H1 (cell line): ENCODE data around the gene GRM8. TPM values are rescaled to one million over a fixed set of nuclear protein-coding genes. Genes with fewer than 3 reads are reported as not detected.

Experiments used
- CTCF ChIA-PET: fragments of 300-600 bp; sonication (Branson Sonifier 250); formaldehyde crosslinking; loops from one replicate; lab custom pipeline; 2021; ENCODE audit not compliant: partially characterized antibody; lab: Charles Lee
- POLR2A ChIA-PET: fragments of 300-600 bp; sonication (Branson Sonifier 250); formaldehyde crosslinking; loops from one replicate; lab custom pipeline; 2021; ENCODE audit warnings: inconsistent platforms; ENCODE audit not compliant: partially characterized antibody; lab: Charles Lee
- DNase-seq, 2 experiments: peaks; one replicate each; pipeline versions ENCODE4 v3.0.0 to v3.0.0-alpha.2; 2010 to 2022; ENCODE audit warnings: low spot score in 2 of 2, low read depth in 1 of 2, mixed read lengths in 1 of 2
- FAIRE-seq: peaks from 2 replicates; lab custom pipeline; 2011; peaks lifted over from hg19 to GRCh38; lab: Jason Lieb, UNC
- H2AFZ ChIP-seq: 2 replicates; pipeline ENCODE4 v1.8.1; 2012; ENCODE audit warnings: low read length, inconsistent platforms
- H2AK5ac ChIP-seq: 2 replicates; pipeline ENCODE4 v1.6.1; 2013; ENCODE audit warnings: low read depth, low read length
- H2BK120ac ChIP-seq: replicated peaks from 2 replicates; pipeline ENCODE3; 2013; ENCODE audit warnings: low read depth, low read length, inconsistent platforms
- H2BK12ac ChIP-seq: 2 replicates; pipeline ENCODE4 v1.6.1; 2013; ENCODE audit warnings: low read depth, low read length
- H2BK15ac ChIP-seq: 2 replicates; pipeline ENCODE4 v1.6.1; 2013; ENCODE audit warnings: low read length
- H2BK20ac ChIP-seq: 2 replicates; pipeline ENCODE4 v1.6.1; 2013; ENCODE audit warnings: low read length
- H2BK5ac ChIP-seq: 2 replicates; pipeline ENCODE4 v1.6.1; 2013; ENCODE audit warnings: low read depth, low read length
- H3K14ac ChIP-seq: 2 replicates; pipeline ENCODE4 v1.6.1; 2013; ENCODE audit warnings: inconsistent platforms; ENCODE audit not compliant: insufficient read length
- H3K18ac ChIP-seq: 2 replicates; pipeline ENCODE4 v1.6.1; 2013; ENCODE audit warnings: low read length; ENCODE audit errors: extremely low read depth
- H3K23ac ChIP-seq: 2 replicates; pipeline ENCODE4 v1.6.1; 2013; ENCODE audit warnings: inconsistent platforms; ENCODE audit not compliant: insufficient read length
- H3K23me2 ChIP-seq: 2 replicates; pipeline ENCODE4 v1.6.1; 2013; ENCODE audit warnings: low read depth, low read length
- H3K27ac ChIP-seq: 2 replicates; pipeline ENCODE4 v1.6.1; 2011; ENCODE audit warnings: low read depth, low read length, inconsistent platforms
- H3K27me3 ChIP-seq, 4 experiments: replicated peaks in 1 of 4; 1 replicate in 1 of 4; 2 replicates in 3 of 4; pipeline versions ENCODE4 v1.6.1 to v1.8.1; 2011 to 2013; ENCODE audit warnings: low read length in 3 of 4, mild to moderate bottlenecking in 3 of 4, inconsistent platforms in 2 of 4, mixed read lengths in 2 of 4, moderate library complexity in 1 of 4; ENCODE audit not compliant: control insufficient read depth in 3 of 4, insufficient read depth in 3 of 4; ENCODE audit errors: extremely low read depth in 1 of 4
- H3K36me3 ChIP-seq, 4 experiments: 2 replicates each; pipeline versions ENCODE4 v1.6.1 to v1.8.1; 2011 to 2013; ENCODE audit warnings: mild to moderate bottlenecking in 4 of 4, low read length in 3 of 4, moderate library complexity in 2 of 4, control low read depth in 1 of 4, inconsistent platforms in 1 of 4; ENCODE audit not compliant: insufficient read depth in 4 of 4, control insufficient read depth in 2 of 4
- H3K4ac ChIP-seq: replicated peaks from 2 replicates; pipeline ENCODE3; 2013; ENCODE audit warnings: low read length, low read depth, mixed read lengths, inconsistent platforms; ENCODE audit not compliant: insufficient read length
- H3K4me1 ChIP-seq, 4 experiments: replicated peaks in 1 of 4; 1 replicate in 1 of 4; 2 replicates in 3 of 4; pipeline versions ENCODE4 v1.6.1 to v1.8.1; 2011 to 2013; ENCODE audit warnings: low read length in 3 of 4, inconsistent platforms in 2 of 4, mixed read lengths in 1 of 4; ENCODE audit not compliant: insufficient read depth in 4 of 4, control insufficient read depth in 3 of 4
- H3K4me2 ChIP-seq, 2 experiments: 2 replicates each; pipeline versions ENCODE4 v1.6.1 to v1.8.1; 2011 to 2013; ENCODE audit warnings: low read depth in 2 of 2, low read length in 2 of 2, control low read depth in 1 of 2, inconsistent platforms in 1 of 2, mild to moderate bottlenecking in 1 of 2; ENCODE audit not compliant: insufficient read depth in 1 of 2
- H3K4me3 ChIP-seq, 4 experiments: fragments of 200-600, 300-600 bp in 1 of 4; sonication (generic), shearing (Covaris generic), sonication (Bioruptor Twin) in 1 of 4; 2 replicates each; pipeline versions ENCODE4 v1.5.1 to v1.8.1; 2011 to 2016; ENCODE audit warnings: low read length in 4 of 4, low read depth in 3 of 4, control low read depth in 2 of 4, inconsistent platforms in 2 of 4, mild to moderate bottlenecking in 2 of 4, mixed read lengths in 1 of 4, moderate library complexity in 1 of 4; ENCODE audit not compliant: insufficient read depth in 2 of 4; ENCODE audit errors: extremely low read depth in 1 of 4
- H3K56ac ChIP-seq: replicated peaks from 2 replicates; pipeline ENCODE3; 2013; ENCODE audit warnings: low read depth, mild to moderate bottlenecking, mixed read lengths, low read length, inconsistent platforms; ENCODE audit not compliant: insufficient read length
- H3K79me1 ChIP-seq: 2 replicates; pipeline ENCODE4 v1.6.1; 2013; ENCODE audit warnings: low read depth, low read length, control low read depth
- H3K79me2 ChIP-seq, 2 experiments: 2 replicates each; pipeline versions ENCODE4 v1.6.1 to v1.8.1; 2012 to 2013; ENCODE audit warnings: low read length in 2 of 2, mild to moderate bottlenecking in 2 of 2, inconsistent platforms in 1 of 2; ENCODE audit not compliant: insufficient read depth in 2 of 2, control insufficient read depth in 1 of 2
- H3K9ac ChIP-seq, 4 experiments: replicated peaks in 1 of 4; 1 replicate in 1 of 4; 2 replicates in 3 of 4; pipeline versions ENCODE4 v1.6.1 to v1.8.1; 2011 to 2013; ENCODE audit warnings: low read depth in 3 of 4, low read length in 3 of 4, control low read depth in 2 of 4, mild to moderate bottlenecking in 2 of 4, moderate library complexity in 2 of 4, inconsistent platforms in 1 of 4; ENCODE audit errors: extremely low read depth in 1 of 4
- H3K9me3 ChIP-seq, 2 experiments: 2 replicates each; pipeline versions ENCODE4 v1.6.1 to v1.8.1; 2012 to 2013; ENCODE audit warnings: mild to moderate bottlenecking in 2 of 2, moderate library complexity in 2 of 2, control low read depth in 1 of 2, inconsistent platforms in 1 of 2, low read depth in 1 of 2, low read length in 1 of 2, mixed read lengths in 1 of 2; ENCODE audit not compliant: insufficient read depth in 2 of 2
- H4K20me1 ChIP-seq, 2 experiments: replicated peaks in 1 of 2; 2 replicates each; pipeline versions ENCODE3 to v1.8.1; 2011 to 2013; ENCODE audit warnings: inconsistent platforms in 2 of 2, low read length in 2 of 2, mild to moderate bottlenecking in 1 of 2; ENCODE audit not compliant: insufficient read depth in 2 of 2, control insufficient read depth in 1 of 2
- H4K5ac ChIP-seq: 2 replicates; pipeline ENCODE4 v1.6.1; 2013; ENCODE audit warnings: low read length, low read depth, mixed read lengths, inconsistent platforms; ENCODE audit not compliant: insufficient read length
- H4K8ac ChIP-seq: 2 replicates; pipeline ENCODE4 v1.8.0; 2013; ENCODE audit warnings: mild to moderate bottlenecking, moderate library complexity, low read length, inconsistent platforms; ENCODE audit not compliant: insufficient read depth; ENCODE audit errors: extremely low read depth
- H4K91ac ChIP-seq: replicated peaks from 2 replicates; pipeline ENCODE3; 2013; ENCODE audit warnings: low read length, mixed read lengths, inconsistent platforms; ENCODE audit not compliant: insufficient read length
- ASH2L ChIP-seq: fragments of 200-600, 300-600 bp; sonication (generic); IDR thresholded peaks from one replicate; pipeline ENCODE4 v1.7.1; 2017; ENCODE audit warnings: low read length
- BRCA1 ChIP-seq: IDR thresholded peaks from 2 replicates; pipeline ENCODE4 v1.6.1; 2012; ENCODE audit warnings: low read depth, low read length, improper control_type of control experiment
- CHD1 ChIP-seq: IDR thresholded peaks from 2 replicates; pipeline ENCODE4 v1.6.1; 2012; ENCODE audit warnings: low read depth, low read length, improper control_type of control experiment
- CHD2 ChIP-seq: IDR thresholded peaks from 2 replicates; pipeline ENCODE4 v1.6.1; 2012; ENCODE audit warnings: low read length, improper control_type of control experiment
- EGR1 ChIP-seq: IDR thresholded peaks from 2 replicates; pipeline ENCODE4 v1.6.1; 2011; ENCODE audit warnings: low read depth, low read length, borderline replicate concordance
- FOSL1 ChIP-seq: IDR thresholded peaks from 2 replicates; pipeline ENCODE4 v1.6.1; 2011; ENCODE audit warnings: mild to moderate bottlenecking, low read depth, low read length, moderate library complexity; ENCODE audit not compliant: insufficient read depth
- HDAC6 ChIP-seq: IDR thresholded peaks from one replicate; pipeline ENCODE4 v1.7.1; 2012; ENCODE audit warnings: low read depth, mild to moderate bottlenecking, inconsistent platforms, low read length, moderate library complexity
- RBBP5 ChIP-seq: IDR thresholded peaks from 2 replicates; pipeline ENCODE4 v1.7.1; 2012; ENCODE audit warnings: low read depth, mild to moderate bottlenecking, inconsistent platforms, low read length, moderate library complexity, borderline replicate concordance
- RFX5 ChIP-seq: IDR thresholded peaks from 2 replicates; pipeline ENCODE4 v1.6.1; 2011; ENCODE audit warnings: low read depth, low read length, improper control_type of control experiment, borderline replicate concordance
- SIX5 ChIP-seq: IDR thresholded peaks from 2 replicates; pipeline ENCODE4 v1.6.1; 2011; ENCODE audit warnings: mild to moderate bottlenecking, low read depth, low read length
- TAF1 ChIP-seq: IDR thresholded peaks from 2 replicates; pipeline ENCODE4 v1.6.1; 2011; ENCODE audit warnings: mild to moderate bottlenecking, low read depth, low read length
- TAF7 ChIP-seq: optimal IDR thresholded peaks from 2 replicates; pipeline ENCODE3; 2011; ENCODE audit warnings: low read depth, mild to moderate bottlenecking, inconsistent platforms, low read length, moderate library complexity, borderline replicate concordance
- WGBS, 2 experiments: shearing (Covaris generic) in 1 of 2; methylation state at CpG; one replicate each; pipeline versions ENCODE4 v1.1.6 to v1.1.7; 2013 to 2015; ENCODE audit warnings: low lambda C conversion rate in 2 of 2, mixed read lengths in 2 of 2, inconsistent platforms in 1 of 2, low coverage in 1 of 2, missing lambda C conversion rate in 1 of 2; ENCODE audit not compliant: insufficient replicate concordance in 2 of 2, insufficient coverage in 1 of 2, insufficient read length in 1 of 2; ENCODE audit errors: extremely low coverage in 1 of 2, missing lambda C conversion rate in 1 of 2; 5-methylcytosine and 5-hydroxymethylcytosine counted together
- polyA plus RNA-seq, 7 experiments: library from polyadenylated mRNA; depleted of rRNA in 3 of 7; stranded (reverse) in 5 of 7; unstranded in 2 of 7; fragments of >200 nt in 5 of 7; fragments of 200-250 nt in 2 of 7; gene quantifications; 1 replicate in 5 of 7; 2 replicates in 1 of 7; 4 replicates in 1 of 7; pipeline versions ENCODE4 v1.2.1 to v1.2.3, GENCODE V29; 2011 to 2013; ENCODE audit warnings: missing spikeins in 2 of 7, mixed read lengths in 2 of 7
- total RNA-seq: library from RNA; stranded (reverse); fragmentation: NEBNext Ultra II Directional; extraction: Animal tissue kit (Norgen Biotek cat#: 25700); gene quantifications from 2 replicates; pipeline ENCODE4 v1.2.1, GENCODE V29; 2021

GRM8 gene
- total and polyA plus RNA-seq, 2 of the 8 experiments (the other 6 are each of a cell fraction or from before 2014, with no cell fraction given) = 2.6 to 2.8 TPM

DNA sequence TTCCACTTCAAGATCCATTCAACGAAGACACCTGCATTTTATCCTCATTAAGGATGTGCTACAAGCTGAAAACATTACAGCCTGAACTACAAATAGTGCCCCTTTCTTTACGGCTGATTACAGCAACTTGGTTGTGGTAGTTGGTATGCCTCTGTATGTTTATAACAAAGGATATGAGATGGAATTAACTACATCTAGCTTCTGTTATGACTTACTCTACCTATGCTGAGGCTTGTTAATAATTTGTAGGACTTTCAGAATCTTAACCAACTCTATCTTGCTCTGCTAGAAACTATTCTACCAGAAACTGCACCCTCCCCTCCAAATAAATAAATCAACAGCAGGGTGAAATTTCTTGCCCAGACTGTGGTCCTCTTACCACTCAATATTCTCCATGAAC, 448.1 kb downstream of the GRM8 start:
- no peak for FAIRE-seq

More for the DNA sequence above, 448.1 kb downstream of the GRM8 start:
- Histone ChIP-seq H4K5ac (no peak overlapping the region), H3K56ac (no peak overlapping the region), H3K9ac (no peak overlapping the region), H2BK12ac (no peak overlapping the region), H2BK20ac (no peak overlapping the region), H3K27me3 (no peaks in the 10 kb centered on the region), H3K23ac (no peak overlapping the region), H2AK5ac (no peak overlapping the region), H3K79me2 (no peaks in the 10 kb centered on the region), H2BK5ac (no peak overlapping the region), H3K18ac (no peak overlapping the region), H4K8ac (no peak overlapping the region), H3K79me1 (no peaks in the 10 kb centered on the region), H3K4ac (no peak overlapping the region), H2BK120ac (no peak overlapping the region), H3K23me2 (no peaks in the 10 kb centered on the region), H3K4me1 (peaks cover 0 to 6% (median 0%) of the 10 kb centered on the region in 4 experiments; a peak in 1 of 7 replicates), H4K20me1 (no peaks in the 10 kb centered on the region), H3K14ac (no peak overlapping the region), H3K36me3 (peaks cover 0 to 3% (median 0%) of the 10 kb centered on the region in 4 experiments; a peak in 1 of 8 replicates), H2BK15ac (no peak overlapping the region), H3K9me3 (peaks cover 0 to 4% of the 10 kb centered on the region in 2 experiments; a peak in 1 of 4 replicates), H3K27ac (no peak overlapping the region), H3K4me2 (no peak overlapping the region), H4K91ac (no peak overlapping the region), H2AFZ (no peak overlapping the region), H3K4me3 (no peak overlapping the region)
- ChIA-PET POLR2A (no interaction called here), CTCF (interaction anchor here (0.6 to 4.3 kb wide), 21 partner anchors 8 to 449 kb away, joined by 3 to 23 read pairs (median 3); no protein-coding TSS in a partner anchor)
- DNase-seq = no peak
- WGBS, 2 experiments = 91% methylated on average over 2 of the region's 2 CpGs; no CpG with 5 or more reads in 1 of the 2 experiments
- TF ChIP-seq CHD1 (no peak), RBBP5 (no peak), ASH2L (no peak), TAF1 (no peak), SIX5 (no peak), BRCA1 (no peak), CHD2 (no peak), EGR1 (no peak), TAF7 (no peak), FOSL1 (no peak), HDAC6 (no peak), RFX5 (no peak)
